SK-MEL-5 (cell line): ENCODE measurements around the gene IER5L. TPM values are rescaled to one million over a fixed set of nuclear protein-coding genes. Genes with fewer than 3 reads are reported as not detected.

Experiments
- DNase-seq: peaks from one replicate; pipeline ENCODE4 v3.0.0-alpha.2; 2016; ENCODE audit warnings: low read depth, low spot score
- in situ Hi-C: cut with HindIII; loops from 2 replicates; pipeline ENCODE4 v1.10.0; 2016; ENCODE audit warnings: low sequenced_read_pairs, high pct_unique_total_duplicates, low pct_unique_long_range_greater_than_20kb
- total RNA-seq: library from RNA; depleted of rRNA; stranded (reverse); fragments of >200 nt; shearing (Covaris generic); gene quantifications from 2 replicates; pipeline ENCODE4 v1.2.3, GENCODE V29; 2014

The IER5L gene
- total RNA-seq, 1 experiment from 2014 or later = 53.9 TPM

- no peak for DNase-seq
- in situ Hi-C loops = no loop called here
Observed at GRCh38 chr9:129150122-129150521, 27.9 kb downstream of the IER5L start.

GRCh38 chr9:129149442-129149841, 28.6 kb downstream of the IER5L start:
- in situ Hi-C loops = no loop called here
- DNase-seq = no peak

- no peak for DNase-seq
- in situ Hi-C loops = no loop called here
Observed at GRCh38 chr9:129148463-129149204, 29.4 kb downstream of the IER5L start.

- DNase-seq = no peak
Observed at GRCh38 chr9:129146441-129146941, 31.6 kb downstream of the IER5L start.

GRCh38 chr9:129145841-129146292, 32.2 kb downstream of the IER5L start:
- no peak for DNase-seq
- in situ Hi-C loops = no loop called here

More at GRCh38 chr9:129146441-129146941, 31.6 kb downstream of the IER5L start:
- in situ Hi-C loops = no loop called here

- in situ Hi-C loops = no loop called here
- no peak for DNase-seq
Observed at GRCh38 chr9:129145316-129145715, 32.7 kb downstream of the IER5L start.

GRCh38 chr9:129143031-129143927, 34.8 kb downstream of the IER5L start:
- DNase-seq = peak; percentile 92
- in situ Hi-C loops = no loop called here

GRCh38 chr9:129142138-129142935, 35.7 kb downstream of the IER5L start:
- in situ Hi-C loops = no loop called here
- no peak for DNase-seq

GRCh38 chr9:129141066-129142041, 36.7 kb downstream of the IER5L start:
- peak; percentile 75 for DNase-seq
- in situ Hi-C loops = no loop called here

GRCh38 chr9:129140397-129141065, 37.5 kb downstream of the IER5L start:
- in situ Hi-C loops = no loop called here
- DNase-seq = peak; percentile 60

GRCh38 chr9:129139993-129140396, 38.1 kb downstream of the IER5L start:
- DNase-seq = peak; percentile 100
- in situ Hi-C loops = loop anchor here (10.0 kb wide), 1 partner anchor 495 kb away; no protein-coding TSS in a partner anchor

GRCh38 chr9:129139233-129139992, 38.6 kb downstream of the IER5L start:
- DNase-seq = peak; percentile 90
- in situ Hi-C loops = loop anchor here (10.0 kb wide), 1 partner anchor 495 kb away; no protein-coding TSS in a partner anchor

- in situ Hi-C loops = loop anchor here (10.0 kb wide), 1 partner anchor 496 kb away; no protein-coding TSS in a partner anchor
Observed at GRCh38 chr9:129138476-129139232, 39.4 kb downstream of the IER5L start.

GRCh38 chr9:129138144-129138462, 40.0 kb downstream of the IER5L start:
- no peak for DNase-seq
- in situ Hi-C loops = loop anchor here (10.0 kb wide), 1 partner anchor 497 kb away; no protein-coding TSS in a partner anchor

More at GRCh38 chr9:129138476-129139232, 39.4 kb downstream of the IER5L start:
- DNase-seq = peak; percentile 14
